ENCODE measurements around the gene ACTMAP. TPM values are rescaled to one million over a fixed set of nuclear protein-coding genes. Genes with fewer than 3 reads are reported as not detected.
A peak's percentile ranks its signal among the peaks of the same experiment; 100 is the strongest.

ACTMAP gene
- total and polyA plus RNA-seq, 9 of the 15 experiments (the other 6 are each of a cell fraction or from before 2014, with no cell fraction given) = 1.7 to 16.6 (median 4.9) TPM

DNA sequence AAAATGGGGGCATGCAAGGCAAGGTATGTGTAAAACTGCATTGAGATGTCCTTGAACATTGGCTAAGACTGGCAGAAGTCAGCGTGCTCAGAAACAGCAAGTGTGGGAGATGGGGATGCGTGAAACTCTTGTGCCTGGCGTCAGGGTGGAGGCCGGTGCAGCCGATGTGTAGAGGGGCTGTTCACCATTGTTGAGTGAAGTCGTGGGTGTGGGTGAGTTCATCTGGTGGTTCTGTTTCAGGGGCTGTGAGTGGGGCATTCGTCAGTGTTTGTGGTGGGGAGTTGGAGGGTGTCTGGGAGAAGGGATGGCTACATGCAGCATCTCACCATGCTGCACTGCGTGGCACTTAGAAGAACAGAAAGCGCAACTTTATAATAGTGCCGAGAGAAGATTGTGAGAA lies 13.7 kb upstream of the ACTMAP start:
- Histone ChIP-seq H3K9me1 (ENCODE audit: control insufficient read depth, insufficient read depth, low read length) (no peaks in the 10 kb centered on the region), H3K79me2 (ENCODE audit: control insufficient read depth, insufficient read depth, low read length) (peaks cover 20% of the 10 kb centered on the region; the same call in 1 of the 3 replicates), H4K20me1 (replicated peaks; ENCODE audit: control insufficient read depth, insufficient read depth, low read length) (no peaks in the 10 kb centered on the region), H3K36me3 (ENCODE audit: control insufficient read depth, insufficient read depth, low read length) (peaks cover 77% of the 10 kb centered on the region), H3K9me3 (replicated peaks; ENCODE audit: control insufficient read depth, insufficient read depth, low read depth, low read length) (no peaks in the 10 kb centered on the region), H3K27ac (ENCODE audit: extremely low read depth, low read depth, low read length) (no peak overlapping the region), H2AFZ (ENCODE audit: low read depth, low read length) (no peak overlapping the region), H3K27me3 (ENCODE audit: control insufficient read depth in 2 of 2, insufficient read depth in 2 of 2, low read length in 2 of 2) (no peaks in the 10 kb centered on the region), H3K9ac (ENCODE audit: insufficient read depth in 1 of 2, low read depth in 2 of 2, low read length in 2 of 2) (no peak overlapping the region; a peak in 1 of 4 replicates), H3K4me3 (no peak overlapping the region), H3K4me2 (ENCODE audit: insufficient read depth, low read length) (no peak overlapping the region), H3K4me1 (replicated peaks in 1 of 2; ENCODE audit: control insufficient read depth in 2 of 2, insufficient read depth in 2 of 2, low read length in 2 of 2) (peaks cover 0 to 4% of the 10 kb centered on the region in 2 experiments; a peak in 1 of 5 replicates)
- ChIA-PET POLR2A (interaction anchor here (0.7 kb wide), 1 partner anchor 14 kb away, joined by 3 read pairs; the partner anchor contains the start of gene ACTMAP), CTCF (ENCODE audit: low intra/inter-chr PET ratio) (no interaction called here)
- FAIRE-seq (no peak), ATAC-seq (no peak), DNase-seq (ENCODE audit: extremely low read depth in 1 of 4, low spot score in 3 of 4) (no peak)
- in situ Hi-C loops (cut with MboI) (no loop called here), intact Hi-C loops (cut with micrococcal nuclease) (no loop called here)
- no TSS peak for BruUV-seq (replicated peaks)
- TF ChIP-seq SUPT5H (IDR thresholded peaks at IDR 0.05) (0 out of 2 replicates have a peak, but pooled peaks have one; percentile 24), ZNF551 (CRISPR knock-in tag; IDR thresholded peaks at IDR 0.05) (no peak), CHD1 (IDR thresholded peaks at IDR 0.05; ENCODE audit: low read length) (no peak), POLR2G (IDR thresholded peaks at IDR 0.05; ENCODE audit: low read depth, low read length) (0 out of 2 replicates have a peak, but pooled peaks have one; percentile 0)
- WGBS (ENCODE audit: insufficient coverage, low coverage, missing lambda C conversion rate) = 88% methylated on average over 10 of the region's 10 CpGs

GRCh38 chr19:40763526-40763925 lies 13.2 kb upstream of the ACTMAP start:
- ChIA-PET POLR2A (interaction anchor here (0.7 kb wide), 2 partner anchors 8 to 13 kb away, joined by 3 read pairs; partner anchors contain the start of gene ACTMAP), CTCF (ENCODE audit: low intra/inter-chr PET ratio) (no interaction called here)
- no peak for ATAC-seq
- no peak overlapping the region for H3K4me2 ChIP-seq (ENCODE audit: insufficient read depth, low read length)
- no peaks in the 10 kb centered on the region for H3K9me1 ChIP-seq (ENCODE audit: control insufficient read depth, insufficient read depth, low read length)
- WGBS (ENCODE audit: insufficient coverage, low coverage, missing lambda C conversion rate) = 94% methylated on average over 7 of the region's 7 CpGs
- peaks cover 79% of the 10 kb centered on the region for H3K36me3 ChIP-seq (ENCODE audit: control insufficient read depth, insufficient read depth, low read length)
- intact Hi-C loops (cut with micrococcal nuclease) = no loop called here
- H3K4me1 ChIP-seq (replicated peaks in 1 of 2; ENCODE audit: control insufficient read depth in 2 of 2, insufficient read depth in 2 of 2, low read length in 2 of 2) = peaks cover 0 to 4% of the 10 kb centered on the region in 2 experiments; a peak in 1 of 5 replicates
- no TSS peak for BruUV-seq (replicated peaks)
- FAIRE-seq = no peak
- DNase-seq (ENCODE audit: extremely low read depth in 1 of 4, low spot score in 3 of 4) = no peak
- TF ChIP-seq, protein P1, sequence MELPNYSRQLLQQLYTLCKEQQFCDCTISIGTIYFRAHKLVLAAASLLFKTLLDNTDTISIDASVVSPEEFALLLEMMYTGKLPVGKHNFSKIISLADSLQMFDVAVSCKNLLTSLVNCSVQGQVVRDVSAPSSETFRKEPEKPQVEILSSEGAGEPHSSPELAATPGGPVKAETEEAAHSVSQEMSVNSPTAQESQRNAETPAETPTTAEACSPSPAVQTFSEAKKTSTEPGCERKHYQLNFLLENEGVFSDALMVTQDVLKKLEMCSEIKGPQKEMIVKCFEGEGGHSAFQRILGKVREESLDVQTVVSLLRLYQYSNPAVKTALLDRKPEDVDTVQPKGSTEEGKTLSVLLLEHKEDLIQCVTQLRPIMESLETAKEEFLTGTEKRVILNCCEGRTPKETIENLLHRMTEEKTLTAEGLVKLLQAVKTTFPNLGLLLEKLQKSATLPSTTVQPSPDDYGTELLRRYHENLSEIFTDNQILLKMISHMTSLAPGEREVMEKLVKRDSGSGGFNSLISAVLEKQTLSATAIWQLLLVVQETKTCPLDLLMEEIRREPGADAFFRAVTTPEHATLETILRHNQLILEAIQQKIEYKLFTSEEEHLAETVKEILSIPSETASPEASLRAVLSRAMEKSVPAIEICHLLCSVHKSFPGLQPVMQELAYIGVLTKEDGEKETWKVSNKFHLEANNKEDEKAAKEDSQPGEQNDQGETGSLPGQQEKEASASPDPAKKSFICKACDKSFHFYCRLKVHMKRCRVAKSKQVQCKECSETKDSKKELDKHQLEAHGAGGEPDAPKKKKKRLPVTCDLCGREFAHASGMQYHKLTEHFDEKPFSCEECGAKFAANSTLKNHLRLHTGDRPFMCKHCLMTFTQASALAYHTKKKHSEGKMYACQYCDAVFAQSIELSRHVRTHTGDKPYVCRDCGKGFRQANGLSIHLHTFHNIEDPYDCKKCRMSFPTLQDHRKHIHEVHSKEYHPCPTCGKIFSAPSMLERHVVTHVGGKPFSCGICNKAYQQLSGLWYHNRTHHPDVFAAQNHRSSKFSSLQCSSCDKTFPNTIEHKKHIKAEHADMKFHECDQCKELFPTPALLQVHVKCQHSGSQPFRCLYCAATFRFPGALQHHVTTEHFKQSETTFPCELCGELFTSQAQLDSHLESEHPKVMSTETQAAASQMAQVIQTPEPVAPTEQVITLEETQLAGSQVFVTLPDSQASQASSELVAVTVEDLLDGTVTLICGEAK (IDR thresholded peaks at IDR 0.05) = no peak
- TF ChIP-seq, protein P1 (CRISPR knock-in tag; IDR thresholded peaks at IDR 0.05) = no peak
- no peak for TF ChIP-seq NEUROD1 (IDR thresholded peaks at IDR 0.05; ENCODE audit: borderline replicate concordance, low read depth, low read length, partially characterized antibody)
- 0 out of 2 replicates have a peak, but pooled peaks have one; percentile 9 for TF ChIP-seq POLR2G (IDR thresholded peaks at IDR 0.05; ENCODE audit: low read depth, low read length)
- no peaks in the 10 kb centered on the region for H3K27me3 ChIP-seq (ENCODE audit: control insufficient read depth in 2 of 2, insufficient read depth in 2 of 2, low read length in 2 of 2)
- H3K9ac ChIP-seq (ENCODE audit: insufficient read depth in 1 of 2, low read depth in 2 of 2, low read length in 2 of 2) = no peak overlapping the region; a peak in 1 of 4 replicates
- in situ Hi-C loops (cut with MboI) = no loop called here
- no peak overlapping the region for H3K4me3 ChIP-seq
- H2AFZ ChIP-seq (ENCODE audit: low read depth, low read length) = no peak overlapping the region
- H4K20me1 ChIP-seq (replicated peaks; ENCODE audit: control insufficient read depth, insufficient read depth, low read length) = no peaks in the 10 kb centered on the region
- no peaks in the 10 kb centered on the region for H3K9me3 ChIP-seq (replicated peaks; ENCODE audit: control insufficient read depth, insufficient read depth, low read depth, low read length)
- H3K79me2 ChIP-seq (ENCODE audit: control insufficient read depth, insufficient read depth, low read length) = peaks cover 21% of the 10 kb centered on the region
- no peak overlapping the region for H3K27ac ChIP-seq (ENCODE audit: extremely low read depth, low read depth, low read length)

Measured in K562 (cell line).